ENCODE data around the gene TWIST2.

DNA sequence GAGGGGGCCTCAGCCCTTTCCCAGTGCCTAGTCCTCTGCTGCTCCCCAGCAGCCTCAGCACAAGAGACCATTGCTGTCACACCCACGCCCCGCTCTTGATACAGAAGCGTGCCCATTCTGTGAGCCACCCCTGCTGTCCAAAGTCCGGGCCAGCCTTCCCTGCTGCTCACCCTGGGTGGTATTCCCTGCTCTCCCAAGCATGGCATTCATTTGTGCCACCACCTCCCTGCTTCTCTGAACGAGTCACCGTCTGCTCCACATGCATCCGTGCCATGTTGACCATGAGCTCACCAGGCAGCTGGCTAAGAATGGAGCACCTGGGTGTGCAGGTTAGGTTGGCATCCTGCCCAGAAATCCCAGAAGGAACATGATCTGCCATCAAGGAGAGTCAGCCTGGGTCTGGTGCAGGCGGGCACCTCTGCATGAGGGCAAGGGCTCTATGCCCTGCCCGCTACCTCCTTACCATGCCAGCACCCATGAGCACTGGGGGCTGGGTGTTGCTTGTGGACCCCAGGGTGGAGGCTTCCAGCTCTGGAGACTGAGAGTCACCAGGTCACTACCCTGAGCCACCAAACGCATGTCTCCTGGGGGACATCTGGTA lies 63.0 kb downstream of the TWIST2 start:
- TF ChIP-seq POLR2AphosphoS5 (IDR thresholded peaks at IDR 0.05; ENCODE audit: low read depth): no peak
- TF ChIP-seq, protein P1, sequence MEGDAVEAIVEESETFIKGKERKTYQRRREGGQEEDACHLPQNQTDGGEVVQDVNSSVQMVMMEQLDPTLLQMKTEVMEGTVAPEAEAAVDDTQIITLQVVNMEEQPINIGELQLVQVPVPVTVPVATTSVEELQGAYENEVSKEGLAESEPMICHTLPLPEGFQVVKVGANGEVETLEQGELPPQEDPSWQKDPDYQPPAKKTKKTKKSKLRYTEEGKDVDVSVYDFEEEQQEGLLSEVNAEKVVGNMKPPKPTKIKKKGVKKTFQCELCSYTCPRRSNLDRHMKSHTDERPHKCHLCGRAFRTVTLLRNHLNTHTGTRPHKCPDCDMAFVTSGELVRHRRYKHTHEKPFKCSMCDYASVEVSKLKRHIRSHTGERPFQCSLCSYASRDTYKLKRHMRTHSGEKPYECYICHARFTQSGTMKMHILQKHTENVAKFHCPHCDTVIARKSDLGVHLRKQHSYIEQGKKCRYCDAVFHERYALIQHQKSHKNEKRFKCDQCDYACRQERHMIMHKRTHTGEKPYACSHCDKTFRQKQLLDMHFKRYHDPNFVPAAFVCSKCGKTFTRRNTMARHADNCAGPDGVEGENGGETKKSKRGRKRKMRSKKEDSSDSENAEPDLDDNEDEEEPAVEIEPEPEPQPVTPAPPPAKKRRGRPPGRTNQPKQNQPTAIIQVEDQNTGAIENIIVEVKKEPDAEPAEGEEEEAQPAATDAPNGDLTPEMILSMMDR (IDR thresholded peaks at IDR 0.05; ENCODE audit: insufficient read depth, low read length): no peak
- TF ChIP-seq, protein P2, sequence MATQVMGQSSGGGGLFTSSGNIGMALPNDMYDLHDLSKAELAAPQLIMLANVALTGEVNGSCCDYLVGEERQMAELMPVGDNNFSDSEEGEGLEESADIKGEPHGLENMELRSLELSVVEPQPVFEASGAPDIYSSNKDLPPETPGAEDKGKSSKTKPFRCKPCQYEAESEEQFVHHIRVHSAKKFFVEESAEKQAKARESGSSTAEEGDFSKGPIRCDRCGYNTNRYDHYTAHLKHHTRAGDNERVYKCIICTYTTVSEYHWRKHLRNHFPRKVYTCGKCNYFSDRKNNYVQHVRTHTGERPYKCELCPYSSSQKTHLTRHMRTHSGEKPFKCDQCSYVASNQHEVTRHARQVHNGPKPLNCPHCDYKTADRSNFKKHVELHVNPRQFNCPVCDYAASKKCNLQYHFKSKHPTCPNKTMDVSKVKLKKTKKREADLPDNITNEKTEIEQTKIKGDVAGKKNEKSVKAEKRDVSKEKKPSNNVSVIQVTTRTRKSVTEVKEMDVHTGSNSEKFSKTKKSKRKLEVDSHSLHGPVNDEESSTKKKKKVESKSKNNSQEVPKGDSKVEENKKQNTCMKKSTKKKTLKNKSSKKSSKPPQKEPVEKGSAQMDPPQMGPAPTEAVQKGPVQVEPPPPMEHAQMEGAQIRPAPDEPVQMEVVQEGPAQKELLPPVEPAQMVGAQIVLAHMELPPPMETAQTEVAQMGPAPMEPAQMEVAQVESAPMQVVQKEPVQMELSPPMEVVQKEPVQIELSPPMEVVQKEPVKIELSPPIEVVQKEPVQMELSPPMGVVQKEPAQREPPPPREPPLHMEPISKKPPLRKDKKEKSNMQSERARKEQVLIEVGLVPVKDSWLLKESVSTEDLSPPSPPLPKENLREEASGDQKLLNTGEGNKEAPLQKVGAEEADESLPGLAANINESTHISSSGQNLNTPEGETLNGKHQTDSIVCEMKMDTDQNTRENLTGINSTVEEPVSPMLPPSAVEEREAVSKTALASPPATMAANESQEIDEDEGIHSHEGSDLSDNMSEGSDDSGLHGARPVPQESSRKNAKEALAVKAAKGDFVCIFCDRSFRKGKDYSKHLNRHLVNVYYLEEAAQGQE (IDR thresholded peaks at IDR 0.05; ENCODE audit: insufficient replicate concordance, low read depth): no peak
- no peak for TF ChIP-seq SPI1 (IDR thresholded peaks at IDR 0.05; ENCODE audit: borderline replicate concordance, low read depth)

All from HL-60 (cell line).